LoVo (cell line): Measurements from ENCODE around the gene EIPR1.

ENCODE experiments used
- DNase-seq: peaks from one replicate; pipeline ENCODE4 v3.0.0-alpha.2; 2016; ENCODE audit warnings: low spot score

EIPR1 gene

DNA sequence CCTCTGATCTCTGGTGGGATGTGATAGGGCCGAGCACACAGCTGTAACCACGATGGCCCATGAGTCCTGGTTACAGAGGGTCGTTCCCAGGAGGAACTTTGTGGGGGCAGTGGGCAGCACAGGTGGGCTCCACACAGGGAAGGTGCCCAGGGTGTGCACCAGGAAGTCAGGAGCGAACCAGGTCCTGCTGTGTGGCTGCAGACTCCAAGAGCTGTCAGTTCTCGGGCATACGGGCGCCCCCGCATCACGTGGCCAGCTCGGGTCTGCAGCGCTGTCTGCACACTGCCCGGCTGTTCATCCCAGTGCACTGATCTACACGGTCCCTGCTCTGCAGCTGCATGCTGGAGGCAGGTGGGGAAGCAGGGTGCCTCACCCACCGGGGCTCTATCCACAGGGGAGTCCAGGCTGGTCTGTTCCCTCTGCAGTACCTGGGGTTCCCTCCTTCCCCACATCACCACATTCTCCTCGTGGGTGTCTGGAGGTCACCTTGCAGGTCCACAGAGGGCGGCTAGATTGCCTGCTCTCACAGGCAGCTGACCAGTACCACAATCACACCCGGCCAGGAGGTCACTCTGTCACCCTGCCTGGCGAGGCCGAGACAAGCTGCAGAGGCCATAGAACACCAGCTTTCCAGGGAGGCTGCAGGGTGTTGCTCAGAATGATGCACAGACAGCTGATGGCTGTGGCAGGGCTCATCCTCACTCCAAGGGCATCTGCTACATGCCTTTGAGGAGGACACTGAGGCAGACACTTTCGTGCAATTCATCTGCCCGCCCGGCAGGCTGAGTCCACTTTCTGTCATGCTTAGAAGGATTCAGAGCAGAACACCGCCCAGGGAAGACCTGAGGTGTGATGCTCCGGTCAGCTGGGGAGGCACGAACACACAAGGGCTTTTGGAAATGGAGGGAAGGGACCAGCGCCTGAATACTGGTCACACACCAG, 202.7 kb downstream of the EIPR1 start:
- DNase-seq, result no peak

DNA sequence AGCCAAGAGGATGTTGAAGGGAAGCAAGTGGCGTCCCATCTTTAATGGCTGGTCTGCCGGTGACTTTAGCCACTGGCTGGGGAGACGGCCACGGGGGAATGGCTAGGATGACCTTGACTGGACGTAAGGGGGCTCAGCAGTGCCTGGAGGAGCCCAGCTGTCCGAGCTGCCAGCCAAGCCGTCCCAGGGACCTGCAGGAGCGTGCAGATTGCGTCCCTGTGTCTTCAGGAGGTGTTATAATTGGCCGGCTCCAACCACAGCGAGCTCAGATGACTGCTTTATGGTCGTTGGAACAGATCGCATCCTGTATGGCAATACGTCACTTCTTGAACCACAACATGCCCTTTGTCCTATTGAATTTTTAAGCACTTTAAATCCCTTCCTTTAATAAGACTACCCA, 204.6 kb downstream of the EIPR1 start:
- DNase-seq, result no peak

DNA sequence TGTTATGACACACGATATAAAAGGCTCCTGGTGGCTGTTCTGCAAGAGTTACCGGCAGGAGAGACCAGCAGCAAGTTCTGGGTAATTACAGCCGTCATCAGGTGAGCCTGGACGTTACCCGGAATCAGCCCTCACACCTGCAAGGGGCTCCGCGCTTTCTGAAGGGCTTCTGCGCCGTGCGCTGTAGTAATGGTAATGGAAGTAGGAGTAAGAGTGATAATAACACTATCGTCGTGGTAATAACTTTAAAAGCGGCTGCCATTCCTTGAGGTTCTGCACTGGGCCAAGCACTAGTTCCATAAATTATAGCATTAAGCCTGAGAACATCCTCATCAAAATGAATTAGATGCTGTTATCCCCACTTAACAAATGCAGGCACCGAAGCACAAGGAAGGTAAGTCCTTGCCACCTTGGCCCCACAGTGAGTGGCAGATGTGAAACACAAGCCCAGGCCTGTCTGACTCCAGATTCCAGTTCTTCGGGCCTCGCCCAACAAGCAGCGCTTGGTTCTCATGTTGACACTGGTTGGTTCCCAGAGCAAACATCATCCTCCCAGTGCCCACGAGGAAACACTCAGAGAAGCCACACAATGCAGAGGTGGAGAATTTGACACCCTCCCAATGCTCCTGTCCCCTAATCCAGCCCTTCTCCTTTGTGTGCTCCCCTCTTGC, 205.2 kb downstream of the EIPR1 start:
- no peak for DNase-seq

DNA sequence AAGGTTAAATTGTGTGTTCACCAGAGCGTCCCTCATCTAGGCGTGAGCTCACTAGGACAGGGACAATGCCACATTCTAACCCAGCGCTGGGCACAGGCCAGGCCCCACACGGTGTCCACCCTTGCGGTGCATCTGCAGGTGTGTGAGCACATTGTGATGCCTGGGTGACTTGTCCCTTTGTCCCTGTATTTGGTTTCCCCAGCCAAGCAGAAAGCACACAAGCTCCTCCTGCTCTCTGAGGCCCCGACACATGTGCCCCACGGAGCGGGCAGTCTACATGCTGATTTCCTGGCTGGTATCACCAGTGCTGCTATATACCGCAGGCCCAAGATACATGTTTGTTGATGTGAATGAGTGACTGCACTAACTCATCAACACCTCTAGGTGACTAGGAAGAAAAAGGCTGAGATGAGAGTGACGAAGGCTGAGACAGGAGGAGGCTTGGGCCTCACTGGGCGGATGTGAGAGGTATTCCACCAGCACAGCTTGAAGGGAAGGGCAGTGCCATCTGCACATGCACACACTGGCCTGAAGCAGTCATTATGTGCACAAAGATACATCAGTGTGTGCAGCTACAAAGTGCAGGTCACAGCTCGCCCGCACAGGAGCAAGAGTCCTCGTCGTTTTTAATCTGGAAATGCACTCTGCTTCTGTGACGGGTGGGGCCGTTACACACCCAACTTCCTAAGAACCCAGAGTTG, 205.9 kb downstream of the EIPR1 start:
- no peak for DNase-seq

DNA sequence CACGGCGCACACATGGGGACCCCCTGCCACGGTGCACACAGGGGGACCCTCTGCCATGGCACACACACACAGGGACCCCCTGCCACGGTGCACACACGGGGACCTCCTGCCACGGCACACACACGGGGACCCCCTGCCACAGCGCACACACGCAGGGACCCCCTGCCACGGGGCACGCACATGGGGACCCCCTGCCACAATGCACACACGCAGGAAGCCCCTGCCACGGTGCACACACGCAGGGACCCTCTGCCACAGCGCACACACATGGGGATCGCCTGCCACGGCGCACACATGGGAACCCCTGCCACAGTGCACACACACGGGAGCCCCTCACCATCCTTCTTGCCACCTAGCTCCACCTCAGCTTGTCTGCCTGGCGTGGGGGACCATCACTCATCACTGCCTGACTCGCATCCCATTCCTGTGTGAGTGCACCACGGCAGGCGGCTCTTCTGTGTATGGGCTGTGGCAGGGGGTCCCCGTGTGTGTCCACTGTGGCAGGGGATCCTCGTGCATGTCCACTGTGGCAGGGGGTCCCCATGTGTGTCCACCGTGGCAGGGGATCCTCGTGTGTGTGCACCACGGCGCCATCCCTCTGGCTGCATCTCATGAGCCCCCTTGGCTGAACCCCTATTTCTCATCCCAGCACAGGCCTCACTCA, 206.7 kb downstream of the EIPR1 start:
- DNase-seq, result no peak

DNA sequence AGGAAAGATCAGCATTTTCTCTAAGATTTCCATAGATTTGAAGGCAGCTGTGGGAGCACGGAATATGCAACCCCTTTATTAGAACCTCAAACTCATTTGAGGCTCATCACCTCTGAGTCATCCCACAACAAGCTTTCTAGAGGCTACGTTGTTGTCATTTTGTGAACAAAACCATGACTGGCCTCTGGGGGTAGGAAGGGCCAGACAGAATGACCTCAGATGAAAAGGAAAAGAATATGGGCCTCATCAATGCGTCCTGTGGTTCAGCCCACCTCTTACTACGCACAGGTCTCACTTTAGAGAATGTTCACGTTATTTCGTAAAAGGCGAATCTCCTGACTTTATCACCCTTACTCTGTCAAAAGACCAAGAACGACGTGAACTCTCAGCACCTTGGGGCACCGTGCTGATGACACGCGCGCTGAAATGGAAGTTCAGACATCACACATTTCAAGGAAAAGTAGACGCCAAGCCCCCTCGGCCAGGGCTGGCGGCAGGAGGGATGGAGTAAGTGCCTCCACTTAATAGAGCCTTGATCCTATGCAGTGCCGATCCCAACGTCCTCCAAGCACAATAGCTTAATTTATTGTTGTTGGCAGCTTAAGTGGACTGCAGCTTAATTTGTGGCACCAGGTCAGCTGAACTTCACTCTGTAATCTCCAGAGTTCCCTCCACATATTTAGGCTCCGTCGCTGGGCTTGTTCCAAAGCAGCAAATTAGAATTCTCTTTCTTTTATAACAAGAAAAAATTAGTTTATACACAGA, 208.3 kb downstream of the EIPR1 start:
- no peak for DNase-seq

DNA sequence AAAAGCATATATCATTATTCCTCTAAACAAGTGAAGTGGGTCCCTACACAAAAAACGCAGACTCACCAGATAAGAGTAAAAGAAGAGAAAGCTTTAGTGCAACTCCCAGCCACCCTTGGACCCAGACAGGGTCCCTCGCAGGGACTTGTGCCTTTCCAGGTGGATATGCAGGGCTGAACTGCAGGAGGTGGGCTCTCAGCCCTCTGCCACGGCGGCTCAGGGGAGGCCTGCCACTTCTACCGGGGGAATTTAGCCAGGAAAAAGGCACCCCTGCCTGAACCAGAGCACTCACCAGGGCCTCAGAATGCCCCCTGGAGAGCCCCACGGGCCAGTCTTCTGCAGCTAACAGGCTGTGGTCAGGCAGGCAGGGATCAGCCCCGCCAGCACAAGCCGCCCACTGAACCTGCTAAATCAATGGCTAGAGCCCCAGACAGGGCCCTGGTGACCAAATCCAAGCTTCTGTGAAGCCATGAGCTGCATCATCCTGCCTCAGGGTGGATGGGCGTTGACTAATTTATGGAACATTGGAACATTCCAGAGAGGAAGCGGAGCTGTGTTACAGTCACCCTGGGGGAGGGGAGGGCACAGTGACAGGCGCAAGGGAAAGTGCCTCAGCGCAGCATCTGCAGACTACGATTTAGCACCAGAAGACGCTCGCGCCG, 209.3 kb downstream of the EIPR1 start:
- no peak for DNase-seq

DNA sequence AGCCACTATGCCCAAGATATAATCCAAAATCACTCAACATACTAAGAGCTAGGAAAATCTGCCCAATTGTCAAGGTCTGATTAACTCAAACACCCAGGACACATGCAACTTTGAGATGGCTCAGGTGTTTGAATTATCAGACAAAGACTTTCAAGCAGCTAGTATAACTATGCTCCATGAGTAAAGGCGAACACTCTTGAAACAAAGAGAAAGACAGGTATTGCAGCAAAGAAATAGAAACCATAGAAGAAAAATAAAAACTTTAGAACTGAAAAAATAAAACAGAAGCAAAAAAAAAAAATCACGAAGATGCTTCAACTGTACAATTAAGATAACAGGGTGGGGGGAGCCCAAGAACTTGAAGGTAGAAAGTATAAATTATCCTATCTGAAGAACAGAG, 214.2 kb downstream of the EIPR1 start:
- no peak for DNase-seq

DNA sequence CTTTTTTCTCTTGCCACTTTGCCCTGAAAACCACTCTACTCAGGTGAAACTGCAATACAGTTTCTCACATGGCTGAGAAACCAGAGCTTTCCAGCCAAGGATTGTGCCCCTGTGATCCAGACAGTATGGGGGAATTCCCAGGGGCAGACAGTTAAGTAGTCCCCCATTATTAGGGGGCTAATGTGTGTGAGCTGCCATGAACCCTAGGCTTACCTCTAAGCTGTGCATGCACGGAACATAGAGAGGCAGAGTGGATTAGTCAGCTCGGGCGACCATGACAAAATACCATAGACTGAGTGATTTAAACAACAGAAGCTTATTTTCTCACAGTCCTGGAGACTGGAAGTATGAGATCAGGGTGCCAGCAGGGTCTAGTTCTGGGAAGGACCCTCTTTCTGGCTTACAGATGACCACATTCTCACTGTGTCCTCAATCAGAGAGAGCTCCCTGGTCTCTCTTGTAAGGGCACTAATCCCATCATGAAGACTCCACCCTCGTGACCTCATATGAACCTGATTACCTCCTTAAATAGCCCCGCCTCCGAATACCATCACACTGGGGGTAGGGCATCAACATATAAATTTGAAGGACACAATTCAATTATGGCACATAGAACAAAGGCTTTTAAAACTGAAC, 215.1 kb downstream of the EIPR1 start:
- DNase-seq, result no peak

DNA sequence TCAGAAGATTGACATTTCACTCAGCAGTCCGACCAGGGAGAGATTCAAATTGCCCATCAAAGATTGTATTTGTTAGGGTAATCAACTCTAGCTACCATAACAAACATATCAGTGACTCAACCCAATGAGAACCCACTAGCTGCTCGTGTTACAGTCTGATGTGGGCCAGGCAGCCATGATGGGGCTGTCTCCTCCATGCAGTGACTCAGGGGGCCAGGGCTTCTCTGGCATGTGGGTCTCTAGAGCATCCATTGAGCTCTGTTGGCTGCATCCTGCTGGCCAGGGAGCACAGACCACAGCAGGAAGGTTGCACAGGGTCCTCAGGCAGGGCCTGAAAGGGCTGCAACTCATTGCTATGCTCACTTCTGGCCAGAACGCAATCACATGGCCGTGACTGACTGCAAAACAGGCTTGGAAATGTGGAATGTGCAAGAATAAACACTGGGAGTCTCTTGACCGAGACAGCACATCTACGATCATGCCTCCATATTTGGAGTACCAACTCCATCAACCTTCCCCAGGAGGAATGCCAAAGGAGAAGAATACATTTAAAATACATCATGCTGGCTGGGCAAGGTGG, 216.8 kb downstream of the EIPR1 start:
- DNase-seq, result no peak

DNA sequence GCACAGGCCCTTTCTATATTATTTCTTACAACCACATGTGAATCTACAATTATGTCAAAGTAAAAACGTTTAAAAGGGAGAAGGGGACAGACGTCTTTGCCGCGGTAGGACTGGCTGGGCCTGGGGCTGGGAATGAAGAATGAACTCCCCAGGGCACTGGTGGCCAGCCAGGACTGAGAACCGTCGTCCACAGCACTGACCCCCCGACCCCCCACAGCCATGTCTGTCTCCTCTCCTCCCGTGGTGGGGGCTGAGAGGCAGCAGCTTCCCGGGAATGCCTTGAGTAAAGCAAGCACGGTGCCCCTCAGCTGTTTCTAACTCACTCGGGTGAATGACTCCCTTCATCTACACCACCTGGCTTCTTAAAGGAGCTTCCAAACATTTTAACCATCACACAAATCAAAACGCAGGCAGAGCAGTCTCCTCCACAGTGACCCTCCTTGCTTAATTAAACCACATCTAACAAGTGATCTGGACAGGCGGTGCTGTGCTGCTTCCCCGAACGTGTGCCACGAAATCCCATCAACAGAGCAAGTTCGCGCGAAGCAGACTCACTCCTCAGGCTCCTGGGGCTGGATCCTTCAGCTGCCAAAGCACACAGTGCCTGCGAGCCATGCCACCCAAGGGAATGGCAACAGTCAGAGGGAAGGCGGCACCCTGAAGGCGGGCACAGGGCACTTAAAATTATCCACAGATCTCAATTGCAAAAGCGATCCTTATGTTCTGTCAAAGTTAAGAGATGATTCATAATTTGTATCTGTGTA, 217.7 kb downstream of the EIPR1 start:
- DNase-seq, result no peak

DNA sequence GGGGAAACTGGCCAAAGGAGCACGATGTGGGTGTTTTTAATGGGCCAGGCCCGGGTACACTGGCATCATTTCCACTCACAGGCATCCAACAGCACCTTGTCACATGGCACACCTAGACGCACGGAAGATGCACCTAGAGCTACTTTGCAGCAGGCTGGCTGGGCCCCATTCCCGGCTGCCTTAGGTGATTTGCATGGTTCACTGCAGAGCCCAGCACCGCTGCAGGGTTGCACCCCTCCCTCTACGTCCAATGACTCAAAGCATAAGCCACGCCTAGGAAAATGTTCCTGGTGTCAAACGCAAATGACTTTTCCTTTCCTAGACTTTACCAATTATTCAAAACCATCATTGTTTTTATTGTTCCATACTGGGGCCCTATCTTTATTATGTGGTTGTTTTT, 222.9 kb downstream of the EIPR1 start:
- no peak for DNase-seq

DNA sequence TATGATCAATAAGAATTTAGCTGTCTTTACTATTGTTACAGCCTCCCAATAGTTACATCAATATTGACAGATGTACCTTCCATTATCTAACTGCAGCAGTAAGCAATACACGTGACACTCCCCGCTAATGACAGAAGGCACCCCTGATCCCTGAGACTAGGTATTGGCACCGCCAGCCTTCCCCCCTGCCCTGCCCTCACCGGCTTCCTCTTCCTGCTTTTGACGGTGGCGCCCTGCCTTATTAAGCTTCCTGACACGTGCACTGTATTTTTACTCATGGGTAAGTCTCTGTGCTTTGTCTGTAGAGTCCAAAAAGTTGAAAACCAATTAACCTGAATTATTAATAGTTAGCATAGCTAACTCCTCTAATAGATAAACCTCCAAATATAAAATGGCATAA, 223.5 kb downstream of the EIPR1 start:
- DNase-seq, result no peak

DNA sequence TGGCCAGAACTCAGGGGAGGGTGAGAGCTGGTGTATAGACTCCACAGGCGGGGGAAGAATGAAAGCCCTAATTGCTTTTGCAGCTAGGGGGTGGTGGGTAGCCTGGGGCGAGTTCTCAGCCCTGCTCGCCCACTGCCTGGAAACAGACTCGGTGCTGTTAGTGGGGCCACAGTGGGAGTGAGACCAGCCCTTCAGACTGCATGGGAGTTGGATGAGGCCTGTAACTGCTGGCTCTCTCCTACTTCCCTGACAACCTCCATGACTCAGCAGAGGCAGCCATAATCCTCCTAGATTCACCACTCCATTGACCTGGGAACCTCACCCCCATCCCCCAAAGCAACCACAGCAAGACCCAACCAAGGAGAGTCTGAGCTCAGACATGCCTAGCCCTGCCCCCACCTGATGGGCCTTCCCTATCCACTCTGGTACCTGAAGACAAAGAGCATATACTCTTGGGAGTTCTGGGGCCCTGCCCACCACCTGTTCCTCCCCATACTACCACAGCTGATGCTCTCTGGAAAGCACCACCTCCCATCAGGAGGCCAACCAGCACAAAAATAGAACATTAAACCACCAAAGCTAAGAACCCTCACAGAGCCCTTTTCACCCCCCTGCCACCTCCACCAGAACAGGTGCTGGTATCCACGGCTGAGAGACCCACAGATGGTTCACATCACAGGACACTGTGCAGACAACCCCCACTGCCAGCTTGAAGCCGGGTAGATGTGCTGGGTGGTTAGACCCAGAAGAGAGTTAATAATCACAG, 226.3 kb downstream of the EIPR1 start:
- DNase-seq, result no peak

DNA sequence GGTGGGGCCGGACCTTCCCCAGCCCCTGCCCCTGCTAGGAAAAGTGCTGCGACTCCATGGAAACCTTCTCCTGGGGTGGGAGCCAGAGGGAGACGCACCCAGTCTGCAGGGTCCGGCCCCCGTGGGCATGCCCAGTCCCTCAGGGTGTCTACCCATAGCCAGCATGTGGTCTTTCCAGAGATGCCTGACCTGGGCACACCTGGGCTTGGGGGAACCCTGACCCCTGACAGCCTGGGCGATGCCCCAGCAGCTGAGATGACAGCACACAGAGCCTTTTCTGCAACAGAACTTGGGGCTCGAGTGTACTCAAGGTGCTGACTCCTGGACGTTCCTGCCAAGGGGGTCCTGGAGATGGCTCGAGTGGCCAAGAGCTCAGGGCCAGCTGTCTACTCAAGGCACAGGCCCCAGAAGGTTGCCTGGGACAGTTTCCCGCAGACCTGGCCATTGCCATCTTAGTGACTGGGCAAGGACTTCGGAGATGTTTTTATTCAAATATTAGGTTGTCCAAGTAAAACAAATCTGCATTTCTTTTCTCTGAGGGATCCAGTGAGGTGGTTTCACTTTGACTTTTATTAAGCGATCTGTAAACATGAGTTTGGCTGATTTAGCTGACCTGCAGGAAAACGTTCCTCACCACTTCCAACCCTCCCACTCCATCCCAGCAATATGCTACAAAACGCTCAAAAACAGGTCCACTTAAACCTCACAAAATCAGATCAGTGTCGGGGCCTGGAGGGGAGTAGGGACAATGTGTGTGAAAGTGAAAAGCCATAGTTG, 228.0 kb downstream of the EIPR1 start:
- DNase-seq, result no peak

DNA sequence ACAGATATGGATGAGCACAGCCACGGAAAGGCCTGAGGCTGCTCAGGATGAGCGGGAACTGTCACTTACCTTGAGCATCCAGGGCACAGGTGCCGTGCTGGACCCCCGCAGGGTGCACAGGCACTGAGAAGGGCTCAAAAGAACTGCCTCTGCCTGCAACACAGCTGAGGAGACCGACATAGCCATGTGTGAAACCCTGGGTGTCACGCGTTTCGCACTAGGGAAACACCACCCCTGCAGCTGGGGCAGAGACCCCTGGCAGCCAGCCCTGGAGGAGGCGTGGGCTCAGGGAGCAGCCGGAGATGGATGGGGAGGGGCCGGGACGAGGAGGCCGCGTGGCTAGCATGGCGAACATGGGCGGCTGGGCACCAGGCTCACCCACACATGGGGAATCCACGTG, 228.9 kb downstream of the EIPR1 start:
- DNase-seq, result no peak

DNA sequence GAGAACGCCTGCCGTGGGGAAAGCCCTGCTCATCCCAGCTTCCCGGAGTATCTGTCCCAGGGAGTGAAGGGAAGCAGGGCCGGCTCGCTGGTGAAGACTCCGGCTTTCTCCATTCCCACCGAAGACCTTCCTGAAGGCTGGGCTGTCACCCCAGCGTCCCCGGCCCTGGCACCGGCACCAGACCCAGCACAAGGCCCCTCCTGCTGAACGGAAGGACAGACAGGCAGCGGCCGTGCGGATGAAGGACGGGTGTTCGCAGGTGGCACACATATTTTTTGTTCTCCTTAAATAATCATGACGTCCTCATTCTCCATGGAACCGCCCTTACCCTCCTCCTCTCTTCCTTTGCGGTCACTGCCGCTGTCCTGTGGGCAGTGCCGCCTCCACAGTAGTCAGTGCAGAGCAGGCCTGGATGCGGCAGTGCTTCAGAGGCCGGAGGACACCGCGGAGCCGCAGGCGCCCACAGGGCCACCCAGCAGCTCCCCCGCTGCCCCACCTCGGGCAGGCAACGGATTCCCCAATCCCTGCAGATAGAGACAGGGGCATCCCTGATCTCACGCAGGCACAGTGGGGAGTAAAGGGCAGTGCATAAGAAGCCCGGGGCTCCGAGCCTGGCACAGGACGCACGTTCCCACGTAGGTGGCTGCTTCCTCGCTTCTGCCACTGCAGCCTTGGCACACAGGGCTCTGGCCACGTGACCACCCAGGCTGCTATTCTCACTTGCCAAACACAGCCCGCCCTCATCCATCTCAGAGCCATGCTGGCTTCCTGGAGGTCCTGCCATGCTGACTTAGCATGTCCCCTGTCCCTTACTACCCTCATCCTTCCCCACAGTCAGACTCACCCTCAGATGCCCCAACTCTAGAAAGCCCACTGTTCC, 229.7 kb downstream of the EIPR1 start:
- no peak for DNase-seq
